HG03378 (cell line): ENCODE measurements around the gene UNC93A.
A peak's percentile ranks its signal among the peaks of the same experiment; 100 is the strongest.
"Not testable (repeated sequence)": the region's sequence is repeated elsewhere in the genome, so short reads cannot be mapped to it uniquely, and the experiment has no call there.

Experiments
- ATAC-seq: cut with Tn5 transposase; IDR thresholded peaks from one replicate; pipeline ENCODE4 v1.9.1; 2021; ENCODE audit warnings: mild to moderate bottlenecking, moderate library complexity; ENCODE audit not compliant: unreplicated experiment

UNC93A gene

GRCh38 chr6:167270499-167271311 lies 20.4 kb upstream of the UNC93A start:
- ATAC-seq = no peak

GRCh38 chr6:167272151-167272550 lies 19.0 kb upstream of the UNC93A start:
- ATAC-seq = no peak

DNA sequence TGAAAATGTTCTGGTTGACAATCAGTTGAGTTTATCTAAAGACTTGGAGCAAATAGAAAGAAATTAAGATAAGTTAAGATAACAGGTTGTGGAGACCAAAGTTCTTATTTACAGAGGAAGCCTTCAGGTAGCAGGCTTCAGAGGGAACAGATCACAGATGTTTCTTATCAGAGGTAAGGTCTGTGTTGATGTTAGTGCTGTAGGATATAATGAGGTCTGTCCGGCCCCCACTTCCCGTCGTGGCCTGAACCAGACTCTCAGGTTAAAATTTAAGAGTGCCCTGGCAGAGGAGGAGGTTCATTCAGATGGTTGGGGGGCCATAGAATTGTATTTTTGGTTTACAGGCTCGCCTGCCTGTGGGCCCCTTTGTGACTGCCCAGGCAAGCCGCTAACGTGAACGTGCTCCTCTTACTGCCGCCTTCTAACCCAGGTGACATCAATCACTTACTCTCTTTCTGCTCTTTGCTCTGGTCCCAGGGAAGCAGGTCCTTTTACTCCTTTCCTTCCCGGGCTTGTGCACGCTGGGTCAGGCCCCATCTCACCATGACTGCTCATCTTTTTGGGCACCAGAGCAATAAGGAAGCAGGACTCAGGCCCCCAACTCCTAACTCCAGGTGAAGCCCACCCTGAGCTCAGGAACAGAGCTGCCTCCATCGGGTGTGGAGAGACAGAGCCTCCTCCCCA lies 18.3 kb upstream of the UNC93A start:
- ATAC-seq = no peak

DNA sequence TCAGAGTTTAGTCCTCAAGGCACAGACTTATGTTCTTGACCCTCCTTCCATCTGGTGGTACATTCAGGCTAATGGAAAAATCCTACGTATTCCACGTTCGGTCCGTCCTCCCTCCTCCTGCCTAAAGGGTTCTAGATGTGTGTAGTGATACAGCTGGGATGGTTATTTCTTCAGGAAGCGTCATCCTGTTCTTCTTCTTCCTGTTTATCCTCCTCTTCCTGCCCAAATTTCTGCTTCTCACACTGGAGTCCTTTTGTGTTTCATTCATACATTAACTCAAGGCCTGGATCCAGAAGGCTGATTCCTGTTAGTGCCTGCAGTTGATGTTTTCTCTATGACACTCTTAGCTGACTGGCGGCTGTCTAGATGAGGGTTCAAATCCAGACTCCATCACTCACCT lies 16.8 kb upstream of the UNC93A start:
- ATAC-seq = no peak

DNA sequence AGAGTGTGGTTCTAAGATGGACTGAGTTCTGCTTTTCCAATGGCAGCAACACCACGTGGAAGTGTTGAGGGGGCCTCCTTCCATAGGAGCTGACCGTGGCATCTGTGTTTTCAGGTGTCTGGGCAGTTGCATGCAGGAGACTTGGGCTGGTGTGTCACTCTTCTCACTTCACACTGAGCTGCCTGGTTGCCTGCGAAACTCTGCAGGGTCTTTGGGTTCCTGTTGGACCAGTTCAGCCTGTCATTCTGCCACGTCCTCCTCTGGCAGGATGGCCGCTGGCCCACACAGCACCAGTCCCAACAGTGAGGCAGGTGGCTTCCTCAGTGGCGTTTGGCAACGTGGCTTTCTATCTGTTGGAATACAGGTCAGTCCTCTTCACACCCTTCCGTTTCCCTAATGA lies 16.1 kb upstream of the UNC93A start:
- ATAC-seq = no peak

- ATAC-seq = no peak
These were observed 15.7 kb upstream of the UNC93A start for GRCh38 chr6:167275436-167275835.

- ATAC-seq = no peak
These were observed 14.2 kb upstream of the UNC93A start for GRCh38 chr6:167276772-167277533.

GRCh38 chr6:167278173-167278940 lies 12.8 kb upstream of the UNC93A start:
- ATAC-seq = not testable (repeated sequence)

DNA sequence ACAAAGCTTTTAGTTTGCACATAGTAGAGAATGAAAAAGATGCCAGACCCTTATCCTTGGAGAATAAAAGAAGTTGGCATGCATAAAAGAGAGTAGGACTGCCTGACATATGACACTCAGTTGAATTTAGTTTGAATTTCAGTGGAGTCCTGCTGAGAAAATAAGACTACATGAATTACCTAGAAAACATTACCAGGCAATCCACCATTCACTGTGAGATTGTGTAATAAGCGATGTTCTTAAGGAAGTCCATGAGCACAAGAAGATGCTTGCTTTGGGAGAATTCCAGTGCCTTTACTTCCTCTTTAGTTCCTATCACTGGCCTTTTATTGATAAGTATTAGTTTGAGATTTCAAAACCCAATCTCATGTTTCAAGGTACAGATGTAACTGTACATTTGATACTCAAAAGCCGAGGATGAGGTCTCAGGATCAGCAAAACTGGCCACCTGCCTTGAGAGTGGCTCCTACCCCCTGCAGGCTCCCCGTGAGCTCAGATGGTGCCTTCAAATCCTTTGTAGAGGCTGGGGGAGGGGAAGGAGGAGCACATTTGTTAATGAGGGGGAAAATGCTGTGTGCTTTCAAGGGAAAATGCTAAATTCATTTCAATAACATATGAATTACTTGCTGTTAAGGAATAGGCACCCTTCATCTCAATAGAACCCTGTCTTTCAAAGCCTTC lies 11.2 kb upstream of the UNC93A start:
- no peak for ATAC-seq

DNA sequence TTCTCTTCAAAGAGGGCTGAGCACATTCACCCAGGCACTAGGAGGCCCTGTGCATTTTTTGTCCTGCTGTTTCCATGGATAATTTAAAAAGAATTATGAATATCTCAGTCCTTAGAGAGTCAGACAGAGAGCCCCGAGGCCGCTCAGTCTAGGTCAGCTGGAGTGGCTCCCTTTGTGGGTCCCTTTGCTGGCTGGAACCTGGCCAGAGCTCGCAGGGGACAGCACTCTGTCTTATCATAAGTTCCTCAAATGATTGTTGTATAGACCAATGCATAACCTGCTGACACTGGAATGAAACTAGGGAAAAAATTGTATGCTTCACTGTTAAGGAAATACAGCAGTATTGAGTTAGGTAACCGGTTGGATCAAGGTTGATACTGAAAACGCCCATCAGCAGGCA lies 10.6 kb upstream of the UNC93A start:
- ATAC-seq = not testable (repeated sequence)

DNA sequence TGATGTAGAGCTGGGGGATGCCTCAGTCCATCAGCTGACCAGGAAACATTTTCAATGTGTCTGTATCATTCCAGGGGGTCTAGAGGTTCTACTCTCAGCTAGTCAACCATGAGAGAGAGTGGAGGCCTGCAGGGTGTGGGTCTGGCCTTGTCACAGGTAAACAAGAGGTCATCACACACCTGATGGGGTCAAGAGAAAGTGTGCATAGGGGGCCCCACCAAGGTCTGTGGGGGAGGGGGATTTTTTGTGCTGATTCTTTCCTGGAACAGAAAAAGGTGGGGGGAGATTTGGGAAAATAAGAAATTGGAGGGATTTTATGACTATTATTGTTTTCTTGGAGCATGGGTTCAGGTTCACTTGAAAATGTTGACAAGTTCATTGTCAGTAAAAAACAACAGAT lies 8.9 kb upstream of the UNC93A start:
- ATAC-seq = no peak

GRCh38 chr6:167284565-167284964 lies 6.5 kb upstream of the UNC93A start:
- ATAC-seq = not testable (repeated sequence)

DNA sequence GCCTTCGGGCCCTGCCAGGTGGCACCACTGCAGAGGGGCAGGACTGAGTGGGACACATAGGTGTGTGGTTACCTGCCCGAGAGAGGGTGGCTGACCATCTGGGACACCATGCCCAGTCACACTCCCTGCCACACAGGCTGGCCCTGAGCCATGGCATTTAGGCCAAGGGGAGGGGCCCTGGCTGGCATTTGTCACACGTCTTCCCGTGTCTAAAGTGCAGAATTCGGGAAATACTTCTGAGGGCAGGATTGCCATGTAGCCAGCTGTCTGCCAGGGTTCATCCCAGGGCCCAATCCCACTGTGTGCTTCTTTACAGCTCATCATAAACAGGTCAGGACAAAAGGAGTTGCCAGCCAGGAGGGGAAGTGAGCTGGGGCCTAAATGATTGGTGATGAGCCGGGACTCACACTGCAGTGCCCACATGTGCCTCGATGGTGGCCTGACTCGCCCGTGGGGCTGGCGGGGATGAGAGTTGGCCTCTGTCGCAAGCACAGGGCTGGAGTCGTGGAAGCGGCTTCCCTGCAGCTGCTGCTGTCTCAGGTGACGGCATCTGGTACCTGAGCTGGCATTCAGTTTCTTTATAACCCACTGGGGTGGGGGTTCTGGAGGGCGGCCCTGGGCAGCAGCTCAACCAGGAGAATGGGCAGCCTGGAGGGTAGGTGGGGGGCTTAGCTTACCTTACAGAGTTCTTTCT lies 5.9 kb upstream of the UNC93A start:
- ATAC-seq = no peak

GRCh38 chr6:167287513-167288048 lies 3.5 kb upstream of the UNC93A start:
- no peak for ATAC-seq

DNA sequence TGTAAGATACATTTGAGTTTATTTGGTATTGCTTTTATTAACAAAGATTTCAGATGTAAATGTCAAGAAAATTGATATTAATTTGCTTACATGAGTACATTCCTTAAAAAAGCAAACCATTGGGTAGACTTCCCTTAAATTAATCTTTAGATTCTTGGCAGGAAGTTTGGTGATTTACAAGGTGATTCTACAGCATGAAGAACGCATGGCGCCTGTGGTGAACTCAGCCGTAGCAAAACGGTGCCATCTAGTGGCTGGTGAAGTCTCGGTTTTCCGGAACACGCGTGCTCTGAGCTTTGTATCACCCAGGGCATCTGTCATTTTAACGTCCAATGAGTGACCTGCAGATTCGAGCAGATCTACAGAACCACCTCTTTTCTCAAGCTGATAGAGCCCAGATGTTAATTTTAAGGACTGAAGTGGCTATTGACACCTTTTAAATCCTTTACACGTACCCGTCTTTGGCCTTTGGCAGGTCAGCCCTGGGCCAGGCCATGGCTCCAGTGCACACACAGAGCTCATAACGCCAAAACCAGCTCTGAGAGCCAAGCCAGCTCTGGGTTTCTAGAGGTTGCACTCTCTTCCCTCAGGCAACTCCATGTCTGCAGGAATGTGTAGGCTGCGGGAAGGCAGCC lies 2.4 kb upstream of the UNC93A start:
- ATAC-seq = peak; percentile 80

- not testable (repeated sequence) for ATAC-seq
These were observed 1.8 kb upstream of the UNC93A start for GRCh38 chr6:167289291-167289690.

DNA sequence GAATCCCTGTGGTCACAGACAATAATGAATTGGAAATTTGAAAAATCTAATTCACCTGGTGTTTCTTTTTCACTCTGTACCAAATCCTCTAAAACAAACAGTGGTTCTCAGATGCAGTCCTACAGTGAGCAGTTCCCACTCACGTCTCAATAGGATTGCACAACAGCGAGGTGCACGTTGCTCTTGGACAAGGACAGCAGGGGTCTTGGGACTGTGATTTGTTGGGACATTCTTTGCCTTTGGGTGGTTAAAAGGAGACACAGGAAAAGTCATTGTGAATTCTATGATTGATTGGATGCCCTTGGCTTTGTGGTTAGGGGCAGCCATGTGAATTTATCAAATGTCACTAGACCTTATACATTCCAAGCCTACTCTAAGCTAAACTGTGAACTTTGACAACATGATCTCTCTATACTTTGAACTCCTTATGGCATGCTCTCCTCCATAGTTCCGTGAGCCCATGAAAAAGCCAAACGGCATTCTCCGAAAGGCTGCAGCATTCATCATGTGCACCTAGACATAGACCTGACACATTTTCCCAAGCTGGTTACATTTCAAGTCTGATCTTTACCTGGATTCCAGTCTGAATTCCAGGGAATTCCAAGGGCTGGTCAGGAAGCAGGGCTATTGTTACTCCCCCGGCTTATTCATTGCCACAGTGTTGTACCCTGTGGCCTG lies 647 bp downstream of the UNC93A start:
- no peak for ATAC-seq

DNA sequence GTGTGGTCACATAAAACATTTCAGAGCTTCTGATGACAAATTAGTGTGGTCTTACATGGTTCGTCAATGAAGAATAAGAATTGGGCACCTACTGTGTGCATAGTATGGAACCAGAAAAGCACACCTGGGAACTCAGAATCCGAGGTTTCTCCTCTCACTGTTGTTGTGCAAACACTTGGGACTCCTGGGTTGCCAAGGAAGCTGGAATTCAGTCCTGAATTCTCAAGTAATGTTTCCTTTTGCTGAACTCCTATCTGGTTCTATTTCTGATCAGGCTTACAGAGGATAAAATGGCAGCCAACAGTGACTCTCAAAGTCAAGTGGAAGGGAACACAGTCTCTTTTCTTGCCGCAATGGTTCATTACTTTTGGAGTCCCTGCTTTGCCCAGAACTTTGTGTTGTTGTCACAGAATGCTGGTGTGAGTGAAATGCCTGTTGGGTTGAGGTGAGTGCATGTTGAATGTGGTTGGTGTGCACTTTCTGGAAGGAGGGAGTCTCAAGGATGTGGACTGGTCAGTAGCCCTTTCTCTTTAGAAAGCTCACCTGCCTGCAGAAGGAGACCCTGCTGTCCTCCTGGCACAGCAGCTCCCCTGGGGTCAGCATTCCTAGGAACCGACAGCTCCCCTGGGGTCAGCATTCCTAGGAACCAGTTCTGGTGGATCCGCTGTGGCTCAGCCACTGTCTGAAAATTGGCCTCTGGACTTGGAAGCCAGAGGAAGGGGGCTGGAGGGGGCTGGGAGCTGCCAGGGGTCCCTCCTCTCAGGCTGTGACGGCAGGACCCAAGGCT lies 1.4 kb downstream of the UNC93A start:
- no peak for ATAC-seq
